ENCODE data around the gene EVL.
"Not testable (repeated sequence)": the region's sequence is repeated elsewhere in the genome, so short reads cannot be mapped to it uniquely, and the experiment has no call there.

Gene EVL

DNA sequence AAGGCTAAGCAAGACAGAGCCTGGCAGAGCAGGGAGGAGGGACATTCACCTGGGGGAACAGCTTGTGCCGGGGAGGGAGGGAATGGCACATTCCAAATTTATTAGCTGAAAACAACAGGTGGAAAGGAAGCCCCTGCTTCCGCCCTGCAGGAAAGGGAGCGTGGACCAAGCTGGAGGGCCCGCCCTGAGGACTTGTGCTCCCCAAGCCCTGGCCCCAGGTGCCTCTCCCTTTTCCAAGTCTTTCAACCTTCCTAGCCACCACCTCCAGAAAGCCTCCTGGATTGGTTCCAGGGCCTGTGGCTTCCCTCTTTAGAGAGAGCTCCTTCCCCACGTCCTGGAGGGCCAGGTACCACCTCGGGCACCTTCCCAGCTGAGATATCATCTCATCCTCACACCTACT is 91.6 kb downstream of the EVL start:
- DNase-seq (ENCODE audit: insufficient read length, low spot score) (no peak), FAIRE-seq (no peak)

DNA sequence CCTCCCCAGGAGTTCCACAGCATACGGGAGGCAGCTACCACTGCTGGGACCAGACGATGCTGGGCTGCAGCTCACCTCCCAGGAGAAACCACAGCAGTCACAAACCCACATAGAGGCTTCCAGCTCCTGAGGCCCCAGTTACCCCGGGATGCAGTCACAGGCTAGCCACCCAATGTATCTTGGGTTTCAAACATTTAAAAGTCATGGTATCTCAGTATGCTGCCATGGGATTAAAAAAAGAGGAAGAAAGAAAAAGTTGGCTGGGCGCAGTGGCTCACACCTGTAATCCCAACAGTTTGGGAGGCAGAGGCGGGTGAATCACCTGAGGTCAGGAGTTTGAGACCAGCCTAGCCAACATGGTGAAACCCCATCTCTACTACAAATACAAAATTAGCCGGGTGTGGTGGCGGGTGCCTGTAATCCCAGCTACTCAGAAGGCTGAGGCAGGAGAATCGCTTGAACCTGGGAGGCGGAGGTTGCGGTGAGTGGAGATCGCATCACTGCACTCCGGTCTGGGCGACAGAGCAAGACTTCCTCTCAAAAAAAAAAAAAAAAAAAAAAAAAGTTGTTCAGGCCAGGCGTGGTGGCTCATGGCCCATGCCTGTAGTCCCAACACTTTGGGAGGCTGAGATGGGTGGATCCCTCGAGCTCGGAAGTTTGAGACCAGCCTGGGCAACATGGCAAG is 92.5 kb downstream of the EVL start:
- FAIRE-seq; DNase-seq (ENCODE audit: insufficient read length, low spot score): not testable (repeated sequence)

DNA sequence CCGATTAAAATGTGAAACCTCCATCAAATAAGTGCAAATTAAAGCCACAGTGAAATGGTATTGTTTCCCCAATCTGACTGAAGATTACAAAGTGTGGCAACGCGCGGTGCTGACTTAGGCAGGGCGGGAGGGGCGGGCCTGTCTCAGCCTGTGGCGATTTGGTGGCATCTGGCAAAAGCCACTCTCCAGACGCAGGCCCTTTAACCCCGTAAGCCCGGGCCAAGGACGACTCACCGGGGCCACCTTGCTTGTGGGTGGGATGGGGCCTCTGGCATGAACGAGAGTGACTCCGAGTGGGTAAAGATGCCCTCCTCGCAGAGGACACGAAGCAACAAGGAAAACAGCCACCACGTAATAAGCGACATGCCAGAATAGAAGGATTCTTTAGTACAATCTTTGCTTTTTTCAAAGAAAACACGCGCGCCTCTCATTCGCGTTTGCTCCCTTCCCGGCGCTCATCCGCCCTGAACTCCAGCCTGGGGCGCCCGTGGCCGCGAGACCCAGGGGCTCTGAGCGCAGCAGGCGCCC is 93.4 kb downstream of the EVL start:
- FAIRE-seq (no peak), DNase-seq (ENCODE audit: insufficient read length, low spot score) (no peak)

DNA sequence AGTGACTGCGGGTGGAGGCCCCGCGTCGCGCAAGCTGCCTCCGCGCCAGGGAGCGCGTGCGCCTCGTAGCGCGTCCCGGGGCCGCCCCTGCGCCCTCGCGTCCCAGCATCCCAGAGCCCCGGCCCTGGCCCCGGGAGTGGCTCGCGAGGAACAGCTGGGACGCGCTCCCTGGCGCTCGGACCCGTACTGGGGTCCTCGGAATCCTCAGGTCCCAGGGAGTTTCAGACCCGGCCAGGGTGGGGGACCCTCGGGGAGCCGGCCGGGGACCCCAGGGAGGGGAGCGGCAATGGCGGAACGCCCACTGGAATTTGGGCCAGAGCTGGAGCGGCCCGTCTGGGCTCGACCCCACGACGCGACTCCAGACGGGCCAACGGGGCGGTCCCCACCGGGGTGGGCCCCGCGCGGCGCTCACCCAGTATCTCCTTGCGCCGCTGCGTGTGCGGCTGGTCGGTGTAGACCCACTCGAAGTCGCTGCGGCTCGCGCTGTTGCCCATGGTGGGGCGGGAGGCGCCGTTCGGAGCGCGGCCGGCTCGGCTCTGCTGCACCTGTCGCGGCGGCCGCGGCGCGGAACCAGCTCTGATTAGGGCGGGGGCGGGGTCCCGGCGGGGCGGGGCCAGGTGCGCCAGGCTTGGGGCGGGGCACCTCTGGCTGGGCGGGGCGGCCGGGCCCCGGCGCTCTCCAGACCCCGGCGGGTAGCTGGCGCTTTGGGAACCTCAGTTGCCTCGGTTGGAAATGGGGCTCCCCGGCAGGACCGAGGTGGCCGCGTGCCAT is 94.1 kb downstream of the EVL start, which contains the start of gene DEGS2:
Gene DEGS2 (minus strand): TSS at position 552 of the 771 bp plus-strand sequence. CDS start 58 bp downstream, at position 494.
- no peak for DNase-seq (ENCODE audit: insufficient read length, low spot score)
- FAIRE-seq: no peak

DNA sequence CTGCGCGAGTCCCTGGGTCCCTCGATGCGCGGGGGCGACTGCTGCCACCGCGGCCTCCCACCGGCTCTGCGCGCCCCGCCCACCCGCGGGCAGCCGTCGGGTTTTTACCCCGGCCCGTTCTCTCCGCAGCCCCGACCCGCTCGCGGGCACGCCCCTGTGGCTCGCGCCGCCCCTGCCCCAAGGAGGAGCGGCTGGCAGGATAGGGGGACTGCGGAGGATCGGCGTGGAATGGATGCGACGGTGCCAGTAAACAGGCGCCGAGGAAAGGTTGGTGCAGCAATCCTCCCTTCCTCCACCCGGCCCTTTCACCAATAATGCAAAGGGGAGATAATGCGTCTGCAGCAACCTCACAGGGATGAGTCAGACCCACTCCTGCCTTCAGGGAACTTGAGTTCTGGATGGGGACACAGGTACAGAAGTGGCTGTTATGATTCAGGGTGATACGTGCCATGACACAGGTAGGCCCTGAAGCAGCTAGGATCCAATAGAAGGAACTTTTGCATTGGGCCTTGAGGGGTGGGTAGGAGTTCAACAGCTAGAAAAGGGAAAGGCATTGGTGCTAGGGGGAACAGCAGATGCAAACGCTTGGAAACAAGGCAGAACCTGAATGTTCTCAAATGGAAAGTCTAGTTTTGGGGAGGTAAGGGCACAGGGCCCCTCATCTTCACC is 94.8 kb downstream of the EVL start:
- DNase-seq (ENCODE audit: insufficient read length, low spot score) (no peak), FAIRE-seq (no peak)

DNA sequence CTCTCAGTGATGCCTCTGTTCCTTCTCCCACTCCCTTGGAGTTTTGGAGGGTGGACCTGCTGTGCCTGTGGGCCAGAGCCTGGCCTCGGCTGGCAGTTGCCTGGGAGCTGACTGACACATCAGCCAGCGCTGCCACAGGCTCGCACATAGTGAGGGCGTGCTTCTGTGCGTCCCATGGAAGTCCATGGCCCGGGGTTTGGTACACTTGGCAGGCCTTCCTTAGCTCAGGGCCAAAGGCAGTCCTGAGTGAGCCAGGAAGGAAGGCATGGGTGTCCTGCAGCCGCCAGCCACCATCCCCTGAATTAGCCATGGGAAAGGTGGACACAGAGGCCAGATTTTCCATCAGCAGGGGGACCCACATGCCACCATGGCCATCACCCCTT is 95.3 kb downstream of the EVL start:
- no peak for FAIRE-seq
- no peak for DNase-seq (ENCODE audit: insufficient read length, low spot score)

DNA sequence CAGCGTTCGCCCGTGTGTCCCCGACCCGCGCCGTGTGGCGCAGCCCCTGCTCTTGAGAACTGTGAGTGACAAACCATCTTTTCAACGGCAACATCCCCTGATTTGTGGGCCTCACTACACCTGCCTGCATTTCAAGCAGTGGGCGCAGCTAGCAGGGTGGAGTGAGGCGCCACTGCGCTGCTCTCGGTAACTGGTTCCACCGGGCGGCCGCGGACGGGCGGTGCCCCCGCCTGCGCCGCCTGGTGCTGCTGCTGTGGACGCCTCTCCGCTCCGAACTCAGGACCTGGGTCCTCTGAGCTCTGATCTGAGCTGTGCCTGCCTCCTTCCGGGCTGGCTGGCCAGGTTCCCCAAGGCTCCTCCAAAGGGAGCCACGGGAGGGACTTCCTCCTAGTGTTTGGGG is 100.2 kb downstream of the EVL start:
- DNase-seq (ENCODE audit: insufficient read length, low spot score) (no peak), FAIRE-seq (no peak)

DNA sequence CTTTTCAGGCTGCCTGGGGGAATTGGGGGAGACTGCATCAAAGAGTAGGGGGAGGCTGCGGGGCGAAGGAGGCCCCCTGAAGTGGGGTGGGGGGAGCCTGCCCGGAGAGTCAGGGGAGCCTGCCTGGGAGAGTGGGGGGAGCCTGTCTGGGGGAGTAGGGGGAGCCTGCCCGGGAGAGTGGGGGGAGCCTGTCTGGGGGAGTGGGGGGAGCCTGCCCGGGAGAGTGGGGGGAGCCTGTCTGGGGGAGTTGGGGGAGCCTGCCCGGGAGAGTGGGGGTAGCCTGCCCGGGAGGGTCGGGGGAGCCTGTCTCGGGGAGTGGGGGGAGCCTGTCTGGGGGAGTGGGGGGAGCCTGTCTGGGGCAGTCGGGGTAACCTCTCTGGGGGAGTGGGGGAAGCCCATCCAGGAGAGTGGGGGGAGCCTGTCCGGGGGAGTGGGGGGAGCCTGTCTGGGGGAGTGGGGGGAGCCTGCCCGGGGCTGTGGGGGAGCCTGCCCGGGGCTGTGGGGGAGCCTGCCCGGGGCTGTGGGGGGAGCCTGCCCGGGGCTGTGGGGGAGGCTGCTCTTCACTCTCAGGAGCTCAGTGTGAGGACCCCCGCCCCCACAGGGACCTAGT is 100.7 kb downstream of the EVL start:
- DNase-seq (ENCODE audit: insufficient read length, low spot score) (no peak), FAIRE-seq (no peak)

DNA sequence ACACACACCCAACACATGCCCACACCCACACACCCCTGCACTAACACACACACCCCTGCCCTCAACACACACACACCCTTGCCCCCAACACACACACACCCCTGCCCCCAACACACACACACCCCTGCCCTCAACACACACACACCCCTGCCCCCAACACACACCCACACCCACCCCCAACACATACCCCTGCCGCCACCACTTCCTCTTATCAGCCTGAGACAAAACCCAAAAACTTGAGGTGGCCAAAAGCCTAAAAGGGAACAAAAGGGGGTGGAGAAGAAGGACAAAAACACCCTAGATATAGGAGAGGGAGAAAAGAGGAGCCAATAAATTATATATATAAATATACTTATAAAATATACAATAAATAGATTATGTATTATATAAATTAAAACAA is 103.3 kb downstream of the EVL start:
- FAIRE-seq (peak; percentile 90), DNase-seq (ENCODE audit: insufficient read length, low spot score) (no peak)

DNA sequence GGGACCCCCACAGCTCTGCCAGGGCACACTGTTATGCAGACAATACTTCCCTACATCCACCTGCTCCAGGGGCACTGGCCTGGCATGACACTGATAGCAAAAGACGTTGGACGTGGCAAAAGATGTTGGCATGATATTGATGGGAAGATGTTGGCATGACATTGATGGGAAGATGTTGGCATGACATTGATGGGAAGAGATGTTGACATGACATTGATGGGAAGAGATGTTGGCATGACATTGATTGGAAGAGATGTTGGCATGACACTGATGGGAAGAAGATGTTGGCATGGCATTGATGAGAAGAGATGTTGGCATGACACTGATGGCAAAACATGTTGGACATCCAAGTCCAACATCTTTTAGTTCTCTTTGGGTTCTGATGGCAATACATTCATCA is 105.7 kb downstream of the EVL start:
- FAIRE-seq: peak; percentile 94
- DNase-seq (ENCODE audit: insufficient read length, low spot score): no peak

DNA sequence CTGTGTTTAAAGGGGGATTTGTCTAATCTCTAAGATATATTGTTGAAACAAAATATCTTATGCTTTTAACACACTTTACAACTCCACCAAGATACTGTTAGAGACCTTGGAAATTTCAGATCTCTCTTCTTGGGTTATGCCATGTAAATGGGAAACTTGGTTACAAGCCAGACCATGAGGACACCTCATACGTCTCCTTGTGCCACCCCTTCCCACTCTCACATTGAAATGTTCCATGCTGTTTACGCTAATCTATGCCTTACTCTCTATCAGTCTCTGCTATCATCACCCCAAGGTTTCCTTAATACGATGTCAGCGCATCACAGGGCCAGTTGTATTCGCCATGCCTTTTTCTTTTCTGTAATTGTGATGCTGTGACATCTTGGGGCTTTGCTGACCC is 107.6 kb downstream of the EVL start:
- DNase-seq (ENCODE audit: insufficient read length, low spot score): no peak
- FAIRE-seq: no peak

DNA sequence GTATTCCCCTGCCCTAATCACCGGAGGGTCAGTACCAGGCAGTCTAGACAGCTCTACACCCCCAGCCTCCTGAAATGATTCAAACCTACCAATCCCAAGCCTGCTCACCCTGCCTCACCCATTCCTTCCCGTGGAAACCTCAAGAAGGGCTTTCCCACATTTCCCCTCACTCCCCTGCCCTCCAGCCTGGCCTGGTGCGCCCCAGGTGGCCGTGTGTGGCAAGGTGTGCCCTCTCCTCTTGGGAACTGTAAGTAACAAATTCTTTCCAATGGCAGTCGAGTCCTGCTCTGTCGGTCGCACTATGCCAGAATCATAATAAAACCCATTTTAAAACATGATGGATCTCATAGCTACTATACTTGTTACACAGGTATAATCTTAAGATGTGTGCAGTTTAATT is 108.1 kb downstream of the EVL start:
- no peak for DNase-seq (ENCODE audit: insufficient read length, low spot score)
- FAIRE-seq: no peak

DNA sequence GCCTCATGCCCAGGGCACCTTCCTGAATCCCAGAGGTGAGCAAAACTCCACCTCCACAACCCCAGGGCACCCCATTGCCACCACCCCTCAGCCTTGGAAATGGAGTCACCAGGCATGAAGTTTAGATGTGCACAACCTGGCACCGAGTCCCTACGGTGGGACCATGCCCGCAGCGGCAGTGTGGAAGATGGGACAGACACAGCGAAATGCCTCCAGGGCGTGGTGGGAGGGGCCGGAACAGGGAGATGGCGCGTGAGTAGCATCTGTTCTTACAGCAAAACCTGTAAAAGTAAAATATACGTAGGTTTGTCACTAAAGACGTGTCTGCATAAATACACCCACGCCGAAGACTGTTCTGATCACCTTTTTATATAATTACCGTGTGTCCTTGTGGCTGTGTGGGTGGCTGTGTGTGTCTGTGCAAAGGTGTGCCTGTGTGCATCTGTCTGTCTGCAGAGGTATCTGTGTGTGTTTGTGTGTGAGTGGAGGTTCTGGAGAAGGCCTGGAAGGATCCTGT is 111.6 kb downstream of the EVL start:
- peak; percentile 55 for FAIRE-seq
- no peak for DNase-seq (ENCODE audit: insufficient read length, low spot score)

DNA sequence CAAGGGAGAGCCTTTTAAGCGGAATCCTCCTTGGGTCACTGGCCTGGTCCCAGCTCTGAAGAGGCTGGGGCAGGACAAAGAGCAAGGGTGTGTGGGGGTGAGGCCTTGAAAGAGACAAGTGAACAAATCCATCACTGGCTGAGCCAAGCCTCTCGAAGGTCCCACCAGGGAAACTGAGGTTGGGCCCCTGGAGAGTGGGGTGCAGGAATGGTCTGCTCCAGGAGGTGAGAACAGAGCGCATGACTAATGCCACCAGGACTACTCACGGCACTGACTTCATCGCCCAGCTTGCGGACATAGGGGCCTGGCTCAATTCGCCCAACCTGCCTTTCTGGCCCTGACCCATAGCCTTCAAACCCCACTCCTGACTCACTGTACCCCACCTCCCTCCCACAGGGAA is 113.5 kb downstream of the EVL start:
- FAIRE-seq (no peak), DNase-seq (ENCODE audit: insufficient read length, low spot score) (no peak)

DNA sequence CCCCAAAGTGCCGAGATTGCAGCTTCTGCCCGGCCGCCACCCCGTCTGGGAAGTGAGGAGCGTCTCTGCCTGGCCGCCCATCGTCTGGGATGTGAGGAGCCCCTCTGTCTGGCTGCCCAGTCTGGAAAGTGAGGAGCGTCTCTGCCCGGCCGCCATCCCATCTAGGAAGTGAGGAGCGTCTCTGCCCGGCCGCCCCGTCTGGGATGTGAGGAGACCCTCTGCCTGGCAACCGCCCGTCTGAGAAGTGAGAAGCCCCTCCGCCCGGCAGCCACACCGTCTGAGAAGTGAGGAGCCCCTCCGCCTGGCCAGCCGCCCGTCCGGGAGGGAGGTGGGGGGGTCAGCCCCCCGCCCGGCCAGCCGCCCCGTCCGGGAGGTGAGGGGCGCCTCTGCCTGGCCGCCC is 115.4 kb downstream of the EVL start:
- DNase-seq (ENCODE audit: insufficient read length, low spot score); FAIRE-seq: not testable (repeated sequence)

DNA sequence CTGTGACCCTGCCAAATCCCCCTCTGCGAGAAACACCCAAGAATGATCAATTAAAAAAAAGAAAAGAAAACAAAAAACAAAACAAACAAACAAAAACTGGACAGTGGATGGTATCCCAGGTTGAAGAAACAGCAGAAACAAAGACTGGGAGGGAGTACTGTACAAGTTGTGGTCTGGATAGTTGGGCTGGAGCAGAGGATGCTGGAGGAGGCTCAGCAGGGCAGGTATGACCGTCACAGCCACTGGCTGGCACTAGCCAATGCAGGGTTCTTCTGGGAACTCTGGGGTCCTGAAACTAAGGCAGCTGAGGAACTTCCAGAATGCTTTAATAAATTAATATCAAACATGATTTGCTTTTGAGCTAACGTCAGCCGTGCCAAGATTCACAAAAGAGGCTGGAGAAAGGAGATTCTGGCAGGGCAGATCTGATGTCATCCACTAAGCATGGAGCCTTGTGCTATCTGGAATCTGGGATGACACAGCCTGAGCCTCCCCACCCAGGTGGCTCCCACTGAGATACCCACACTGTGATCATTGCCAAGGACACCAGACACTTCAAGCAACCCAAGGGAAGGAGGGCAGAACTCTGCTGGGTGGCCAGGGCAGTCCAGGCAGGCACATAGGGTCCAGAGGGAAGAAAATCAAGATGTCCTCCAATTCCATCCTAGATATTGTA is 116.8 kb downstream of the EVL start:
- not testable (repeated sequence) for FAIRE-seq; DNase-seq (ENCODE audit: insufficient read length, low spot score)

DNA sequence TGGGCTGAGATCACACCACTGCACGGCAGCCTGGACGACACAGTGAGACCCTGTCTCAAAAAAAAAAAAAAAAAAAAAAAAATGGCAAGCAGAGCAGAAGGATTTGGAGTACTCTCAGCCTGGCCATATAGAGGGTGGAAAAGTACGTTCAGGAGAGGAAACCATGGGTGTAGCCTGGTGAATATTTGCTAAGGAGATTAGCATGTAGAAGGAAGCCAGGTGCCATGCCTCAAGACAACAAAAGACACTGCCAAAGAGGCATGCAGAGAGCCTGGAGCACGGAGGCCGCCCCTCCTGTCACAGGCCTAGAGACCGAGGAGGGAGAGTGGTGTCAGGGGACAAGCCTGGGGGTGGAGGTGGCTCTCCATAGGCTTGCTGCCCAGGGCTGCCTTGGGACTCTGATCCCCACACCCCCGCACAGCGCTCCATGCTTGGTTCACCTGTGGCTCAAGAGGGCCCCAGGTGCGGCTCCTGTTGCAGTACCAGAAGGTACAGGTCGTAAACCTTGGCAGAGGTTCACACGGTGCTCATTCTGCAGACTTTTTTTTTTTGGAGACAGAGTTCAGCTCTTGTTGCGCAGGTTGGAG is 122.1 kb downstream of the EVL start:
- no peak for DNase-seq (ENCODE audit: insufficient read length, low spot score)
- no peak for FAIRE-seq

DNA sequence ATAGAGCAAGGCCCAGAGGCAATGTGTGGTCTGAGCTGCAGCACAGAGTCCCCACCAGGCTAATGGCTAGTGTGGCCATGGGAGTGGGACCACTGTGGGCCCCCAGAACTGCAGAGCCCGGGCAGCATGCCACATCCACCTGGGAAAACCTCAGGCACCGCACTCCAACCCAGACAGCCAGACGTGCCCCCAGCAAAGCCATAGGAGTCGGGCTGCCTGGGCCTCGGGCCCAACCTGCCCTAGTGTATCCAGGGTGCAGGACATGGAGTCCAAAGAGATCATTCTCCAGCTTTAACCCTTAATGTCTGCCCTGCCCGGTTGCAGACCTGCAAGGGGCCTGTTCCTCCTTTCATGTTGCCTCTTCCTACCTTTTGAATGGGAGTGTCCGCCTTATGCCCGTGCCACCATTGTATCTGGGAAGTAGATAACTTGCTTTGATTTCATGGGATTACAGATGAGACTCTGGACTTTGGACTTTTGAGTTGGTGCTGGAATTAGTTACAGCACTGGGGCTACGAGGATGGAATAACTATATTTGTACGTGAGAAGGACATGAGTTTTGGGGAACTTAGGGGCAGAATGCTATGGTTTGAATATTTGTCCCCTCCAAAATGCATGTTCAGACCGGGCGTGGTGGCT is 123.3 kb downstream of the EVL start:
- FAIRE-seq: no peak

DNA sequence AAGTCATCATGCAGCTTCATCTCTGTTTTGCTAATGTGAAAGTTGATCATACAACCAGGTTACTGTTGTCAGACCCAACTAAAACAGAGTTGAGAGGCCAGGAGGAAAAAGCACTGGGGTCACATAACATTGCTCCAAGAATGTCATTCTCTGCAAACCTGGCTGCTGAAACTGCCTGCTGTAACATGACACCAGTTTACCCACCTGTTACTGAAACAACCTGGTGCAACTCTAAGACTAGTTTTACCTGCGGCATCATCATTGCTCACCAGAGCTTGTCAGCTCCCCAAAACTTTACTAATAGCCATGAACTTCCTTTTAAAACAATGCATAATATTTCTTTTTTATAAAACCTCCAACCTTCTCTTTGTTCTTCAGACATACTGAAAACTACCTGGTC is 124.9 kb downstream of the EVL start:
- DNase-seq (ENCODE audit: insufficient read length, low spot score): no peak
- no peak for FAIRE-seq

More for the DNA sequence above, 123.3 kb downstream of the EVL start:
- no peak for DNase-seq (ENCODE audit: insufficient read length, low spot score)

Data from HTR-8/SVneo (cell line).